GM15510 (cell line): ENCODE data around the gene TMEM208.
A peak's percentile ranks its signal among the peaks of the same experiment; 100 is the strongest.

ENCODE experiments used
- POLR2A ChIP-seq: IDR thresholded peaks from 3 replicates; pipeline ENCODE4 v1.6.1; 2011; ENCODE audit warnings: borderline replicate concordance; ENCODE audit not compliant: insufficient read length; ENCODE audit errors: extremely low read depth

The TMEM208 gene

GRCh38 chr16:67246081-67246755 lies 19.3 kb downstream of the TMEM208 start:
- TF ChIP-seq POLR2A, result peak; percentile 41

- no peak for TF ChIP-seq POLR2A
Measured at GRCh38 chr16:67246756-67247191, 19.8 kb downstream of the TMEM208 start.

- TF ChIP-seq POLR2A, result peak; percentile 87
Measured at GRCh38 chr16:67247192-67248072, 20.5 kb downstream of the TMEM208 start, which contains the start of gene FHOD1. FHOD1 (minus strand) TSS chr16:67247481; CDS start chr16:67247410, 71 bp downstream.

GRCh38 chr16:67248073-67248400 lies 21.1 kb downstream of the TMEM208 start:
- TF ChIP-seq POLR2A, result no peak

- peak; percentile 31 for TF ChIP-seq POLR2A
Measured at GRCh38 chr16:67248401-67249177, 21.7 kb downstream of the TMEM208 start, which contains the start of gene SLC9A5. SLC9A5 (plus strand) TSS chr16:67248979; CDS start chr16:67249015, 36 bp downstream.

- no peak for TF ChIP-seq POLR2A
Measured at GRCh38 chr16:67249178-67250044, 22.5 kb downstream of the TMEM208 start.

GRCh38 chr16:67250045-67250327 lies 23.1 kb downstream of the TMEM208 start:
- TF ChIP-seq POLR2A, result no peak

- TF ChIP-seq POLR2A, result no peak
Measured at GRCh38 chr16:67252609-67253497, 25.9 kb downstream of the TMEM208 start.

- no peak for TF ChIP-seq POLR2A
Measured at GRCh38 chr16:67254801-67255552, 28.0 kb downstream of the TMEM208 start.

- no peak for TF ChIP-seq POLR2A
Measured at GRCh38 chr16:67255553-67256221, 28.8 kb downstream of the TMEM208 start.

- TF ChIP-seq POLR2A, result no peak
Measured at GRCh38 chr16:67256701-67257230, 29.8 kb downstream of the TMEM208 start.

GRCh38 chr16:67257486-67258160 lies 30.7 kb downstream of the TMEM208 start:
- no peak for TF ChIP-seq POLR2A
